Panc1 (cell line): ENCODE results near the gene SSBP3. TPM values are rescaled to one million over a fixed set of nuclear protein-coding genes. Genes with fewer than 3 reads are reported as not detected.

Source experiments
- ATAC-seq: fragments of 200-7000 bp; cut with Tn5 transposase; 2 replicates; pipeline ENCODE4 v1.9.1; 2020; ENCODE audit warnings: mild to moderate bottlenecking, moderate library complexity
- BruUV-seq: library from RNA; stranded (reverse); fragments of 400-500 nt; replicated peaks from 2 replicates; lab custom pipeline; 2021; lab: Mats Ljungman, UMichigan
- CTCF ChIA-PET: fragments of 300-600 bp; sonication (Branson Sonifier 250); formaldehyde crosslinking; loops from one replicate; lab custom pipeline; 2022; ENCODE audit warnings: antibody characterized with exemption; lab: Charles Lee
- POLR2A ChIA-PET: fragments of 300-600 bp; sonication (Branson Sonifier 250); formaldehyde crosslinking; loops from one replicate; lab custom pipeline; 2022; ENCODE audit warnings: antibody characterized with exemption; lab: Charles Lee
- DNase-seq: peaks from one replicate; pipeline ENCODE4 v3.0.0-alpha.2; 2010; ENCODE audit warnings: low read depth, low spot score
- H3K27ac ChIP-seq: 2 replicates; pipeline ENCODE4 v1.5.1; 2011; ENCODE audit warnings: mild to moderate bottlenecking, low read length, inconsistent platforms
- H3K27me3 ChIP-seq: fragments of 200-500 bp; sonication (Bioruptor generic); 2 replicates; pipeline ENCODE4 v1.6.0; 2014; ENCODE audit warnings: low read length, inconsistent platforms; ENCODE audit not compliant: control insufficient read depth, insufficient read depth
- H3K36me3 ChIP-seq: fragments of 200-500 bp; sonication (Bioruptor generic); 2 replicates; pipeline ENCODE4 v1.5.1; 2014; ENCODE audit warnings: inconsistent platforms, mild to moderate bottlenecking, low read length, moderate library complexity; ENCODE audit not compliant: control insufficient read depth, insufficient read depth
- H3K4me1 ChIP-seq: 2 replicates; pipeline ENCODE4 v1.5.1; 2011; ENCODE audit warnings: inconsistent platforms, mild to moderate bottlenecking, low read length, moderate library complexity; ENCODE audit not compliant: control insufficient read depth, insufficient read depth
- H3K4me3 ChIP-seq, 2 experiments: 2 replicates each; pipeline ENCODE4 v1.5.1; 2011 to 2012; ENCODE audit warnings: low read depth in 2 of 2, low read length in 2 of 2, mild to moderate bottlenecking in 2 of 2, inconsistent platforms in 1 of 2, moderate library complexity in 1 of 2
- H3K9me3 ChIP-seq: fragments of 200-500 bp; sonication (Bioruptor generic); 2 replicates; pipeline ENCODE4 v1.5.1; 2014; ENCODE audit warnings: low read depth, mild to moderate bottlenecking, inconsistent platforms, low read length, moderate library complexity; ENCODE audit not compliant: control insufficient read depth, insufficient read depth
- POLR2AphosphoS5 ChIP-seq: IDR thresholded peaks from 2 replicates; pipeline ENCODE4 v1.6.1; 2012; ENCODE audit warnings: mild to moderate bottlenecking, low read depth, low read length, moderate library complexity
- SIN3A ChIP-seq: IDR thresholded peaks from 2 replicates; pipeline ENCODE4 v1.6.1; 2012; ENCODE audit warnings: low read depth, mild to moderate bottlenecking, low read length, moderate library complexity, borderline replicate concordance; ENCODE audit not compliant: insufficient read depth
- TCF7L2 ChIP-seq: IDR thresholded peaks from 2 replicates; pipeline ENCODE4 v1.6.1; 2011; ENCODE audit warnings: mild to moderate bottlenecking, low read depth, low read length, inconsistent platforms
- in situ Hi-C: cut with HindIII; loops from 2 replicates; pipeline ENCODE4 v1.10.0; 2016; ENCODE audit warnings: low sequenced_read_pairs, low pct_unique_long_range_greater_than_20kb
- intact Hi-C: fragments of 100-400 bp; cut with micrococcal nuclease; formaldehyde crosslinking; loops from one replicate; pipeline ENCODE4 v1.10.0; 2022; ENCODE audit not compliant: unreplicated experiment
- total RNA-seq: library from RNA; stranded (reverse); gene quantifications from one replicate; pipeline ENCODE4 v1.2.1, GENCODE V29; 2021; ENCODE audit not compliant: unreplicated experiment
- TF ChIP-seq, protein P1 (sequence below), 2 experiments: IDR thresholded peaks; 2 replicates each; pipeline ENCODE4 v1.6.1; 2011 to 2012; ENCODE audit warnings: low read depth in 2 of 2, control low read depth in 1 of 2, low read length in 1 of 2, mild to moderate bottlenecking in 1 of 2, moderate library complexity in 1 of 2; ENCODE audit not compliant: insufficient read depth in 1 of 2
- TF ChIP-seq, protein P2 (sequence below): fragments of 450-650 bp; IDR thresholded peaks from 2 replicates; pipeline ENCODE4 v1.5.1; 2017; ENCODE audit warnings: mild to moderate bottlenecking

The SSBP3 gene
- total RNA-seq, 1 experiment from 2014 or later, result 22.5 TPM

DNA sequence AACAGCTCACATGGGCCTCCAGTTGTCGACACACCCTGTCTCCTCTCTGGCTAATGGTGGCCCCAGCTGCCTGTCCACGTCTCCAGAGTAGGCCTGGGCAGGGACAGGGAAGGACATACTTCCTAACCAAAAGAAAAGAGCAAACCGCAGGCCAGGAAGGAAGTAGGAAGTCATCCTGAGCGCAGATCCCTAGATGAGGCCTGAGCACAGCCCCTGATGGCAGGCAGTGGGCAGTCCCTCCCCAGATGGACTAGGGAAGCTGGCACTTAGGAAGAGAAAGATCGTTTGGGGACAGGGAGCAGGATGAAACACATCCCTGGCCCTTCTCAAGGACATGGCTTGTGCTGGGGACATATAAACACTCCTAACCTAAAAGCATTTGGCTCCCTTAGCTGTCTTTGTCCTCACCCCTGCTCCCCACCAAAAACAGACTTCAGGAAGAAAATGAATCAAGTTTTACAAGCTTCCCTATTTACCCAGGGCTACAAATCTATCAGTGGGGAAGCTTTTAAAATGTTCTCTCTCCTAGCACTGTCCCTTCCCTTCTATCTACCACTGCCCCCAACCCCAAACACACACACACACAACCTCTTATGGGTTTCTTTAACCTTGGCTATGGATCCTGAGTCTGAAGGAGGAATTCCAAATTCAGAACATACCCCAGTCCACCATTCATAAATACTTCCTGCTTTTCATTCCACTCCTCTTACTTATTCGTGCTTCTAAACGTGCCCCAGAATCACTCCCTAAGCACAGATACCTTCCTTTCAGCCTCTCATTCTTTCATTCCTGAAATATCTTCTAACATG is 21.1 kb downstream of the SSBP3 start:
- ChIA-PET POLR2A (no interaction called here), CTCF (no interaction called here)
- in situ Hi-C loops (no loop called here), intact Hi-C loops (no loop called here)
- Histone ChIP-seq H3K9me3 (no peaks in the 10 kb centered on the region), H3K4me3 (no peak overlapping the region), H3K27ac (no peak overlapping the region), H3K4me1 (no peaks in the 10 kb centered on the region), H3K27me3 (no peaks in the 10 kb centered on the region), H3K36me3 (no peaks in the 10 kb centered on the region)
- BruUV-seq, result no TSS peak
- no peak for TF ChIP-seq SIN3A
- TF ChIP-seq POLR2AphosphoS5, result no peak
- TF ChIP-seq, protein P1, sequence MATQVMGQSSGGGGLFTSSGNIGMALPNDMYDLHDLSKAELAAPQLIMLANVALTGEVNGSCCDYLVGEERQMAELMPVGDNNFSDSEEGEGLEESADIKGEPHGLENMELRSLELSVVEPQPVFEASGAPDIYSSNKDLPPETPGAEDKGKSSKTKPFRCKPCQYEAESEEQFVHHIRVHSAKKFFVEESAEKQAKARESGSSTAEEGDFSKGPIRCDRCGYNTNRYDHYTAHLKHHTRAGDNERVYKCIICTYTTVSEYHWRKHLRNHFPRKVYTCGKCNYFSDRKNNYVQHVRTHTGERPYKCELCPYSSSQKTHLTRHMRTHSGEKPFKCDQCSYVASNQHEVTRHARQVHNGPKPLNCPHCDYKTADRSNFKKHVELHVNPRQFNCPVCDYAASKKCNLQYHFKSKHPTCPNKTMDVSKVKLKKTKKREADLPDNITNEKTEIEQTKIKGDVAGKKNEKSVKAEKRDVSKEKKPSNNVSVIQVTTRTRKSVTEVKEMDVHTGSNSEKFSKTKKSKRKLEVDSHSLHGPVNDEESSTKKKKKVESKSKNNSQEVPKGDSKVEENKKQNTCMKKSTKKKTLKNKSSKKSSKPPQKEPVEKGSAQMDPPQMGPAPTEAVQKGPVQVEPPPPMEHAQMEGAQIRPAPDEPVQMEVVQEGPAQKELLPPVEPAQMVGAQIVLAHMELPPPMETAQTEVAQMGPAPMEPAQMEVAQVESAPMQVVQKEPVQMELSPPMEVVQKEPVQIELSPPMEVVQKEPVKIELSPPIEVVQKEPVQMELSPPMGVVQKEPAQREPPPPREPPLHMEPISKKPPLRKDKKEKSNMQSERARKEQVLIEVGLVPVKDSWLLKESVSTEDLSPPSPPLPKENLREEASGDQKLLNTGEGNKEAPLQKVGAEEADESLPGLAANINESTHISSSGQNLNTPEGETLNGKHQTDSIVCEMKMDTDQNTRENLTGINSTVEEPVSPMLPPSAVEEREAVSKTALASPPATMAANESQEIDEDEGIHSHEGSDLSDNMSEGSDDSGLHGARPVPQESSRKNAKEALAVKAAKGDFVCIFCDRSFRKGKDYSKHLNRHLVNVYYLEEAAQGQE (IDR thresholded peaks at IDR 0.05; ENCODE audit: insufficient read depth in 1 of 2, low read depth in 2 of 2, low read length in 1 of 2), result no peak
- TF ChIP-seq, protein P2, sequence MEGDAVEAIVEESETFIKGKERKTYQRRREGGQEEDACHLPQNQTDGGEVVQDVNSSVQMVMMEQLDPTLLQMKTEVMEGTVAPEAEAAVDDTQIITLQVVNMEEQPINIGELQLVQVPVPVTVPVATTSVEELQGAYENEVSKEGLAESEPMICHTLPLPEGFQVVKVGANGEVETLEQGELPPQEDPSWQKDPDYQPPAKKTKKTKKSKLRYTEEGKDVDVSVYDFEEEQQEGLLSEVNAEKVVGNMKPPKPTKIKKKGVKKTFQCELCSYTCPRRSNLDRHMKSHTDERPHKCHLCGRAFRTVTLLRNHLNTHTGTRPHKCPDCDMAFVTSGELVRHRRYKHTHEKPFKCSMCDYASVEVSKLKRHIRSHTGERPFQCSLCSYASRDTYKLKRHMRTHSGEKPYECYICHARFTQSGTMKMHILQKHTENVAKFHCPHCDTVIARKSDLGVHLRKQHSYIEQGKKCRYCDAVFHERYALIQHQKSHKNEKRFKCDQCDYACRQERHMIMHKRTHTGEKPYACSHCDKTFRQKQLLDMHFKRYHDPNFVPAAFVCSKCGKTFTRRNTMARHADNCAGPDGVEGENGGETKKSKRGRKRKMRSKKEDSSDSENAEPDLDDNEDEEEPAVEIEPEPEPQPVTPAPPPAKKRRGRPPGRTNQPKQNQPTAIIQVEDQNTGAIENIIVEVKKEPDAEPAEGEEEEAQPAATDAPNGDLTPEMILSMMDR, result no peak
- TF ChIP-seq TCF7L2, result no peak
- ATAC-seq (no peak), DNase-seq (no peak)

DNA sequence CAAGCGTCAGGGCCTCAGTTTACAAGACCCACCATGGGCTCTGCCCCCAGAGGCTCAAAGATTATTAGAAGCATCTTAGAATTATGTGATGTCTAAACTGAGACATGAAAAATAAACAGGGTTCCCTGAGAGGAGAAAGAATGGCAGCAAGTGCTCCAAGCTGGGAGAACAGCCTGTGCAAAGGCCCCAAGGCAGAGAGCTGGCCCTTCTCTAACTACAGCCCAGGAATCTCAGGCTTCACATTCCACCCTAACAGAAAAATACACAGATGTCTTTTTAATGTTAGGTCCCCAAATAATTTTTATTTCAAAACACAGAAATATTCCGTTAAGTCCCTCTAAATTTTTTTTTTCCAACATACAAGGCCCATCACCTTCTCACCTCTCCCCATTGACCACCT is 21.7 kb downstream of the SSBP3 start:
- Histone ChIP-seq H3K9me3 (no peaks in the 10 kb centered on the region), H3K4me1 (no peaks in the 10 kb centered on the region), H3K4me3 (no peak overlapping the region), H3K36me3 (no peaks in the 10 kb centered on the region), H3K27ac (no peak overlapping the region), H3K27me3 (no peaks in the 10 kb centered on the region)
- in situ Hi-C loops, result no loop called here
- no TSS peak for BruUV-seq
- CTCF ChIA-PET, result no interaction called here
- intact Hi-C loops, result no loop called here
- POLR2A ChIA-PET, result no interaction called here
- TF ChIP-seq TCF7L2, result no peak
- TF ChIP-seq, protein P1 (IDR thresholded peaks at IDR 0.05; ENCODE audit: insufficient read depth in 1 of 2, low read depth in 2 of 2, low read length in 1 of 2), result no peak
- TF ChIP-seq POLR2AphosphoS5, result no peak
- TF ChIP-seq SIN3A, result no peak
- TF ChIP-seq, protein P2, result no peak
- DNase-seq (no peak), ATAC-seq (no peak)
